Measurements from ENCODE around the gene SS18. TPM values are rescaled to one million over a fixed set of nuclear protein-coding genes. Genes with fewer than 3 reads are reported as not detected.
A peak's percentile ranks its signal among the peaks of the same experiment; 100 is the strongest.

Gene SS18
- total and polyA plus RNA-seq, 2 of the 13 experiments (the other 11 are each of a cell fraction or from before 2014, with no cell fraction given): 49.2 to 82.7 TPM

DNA sequence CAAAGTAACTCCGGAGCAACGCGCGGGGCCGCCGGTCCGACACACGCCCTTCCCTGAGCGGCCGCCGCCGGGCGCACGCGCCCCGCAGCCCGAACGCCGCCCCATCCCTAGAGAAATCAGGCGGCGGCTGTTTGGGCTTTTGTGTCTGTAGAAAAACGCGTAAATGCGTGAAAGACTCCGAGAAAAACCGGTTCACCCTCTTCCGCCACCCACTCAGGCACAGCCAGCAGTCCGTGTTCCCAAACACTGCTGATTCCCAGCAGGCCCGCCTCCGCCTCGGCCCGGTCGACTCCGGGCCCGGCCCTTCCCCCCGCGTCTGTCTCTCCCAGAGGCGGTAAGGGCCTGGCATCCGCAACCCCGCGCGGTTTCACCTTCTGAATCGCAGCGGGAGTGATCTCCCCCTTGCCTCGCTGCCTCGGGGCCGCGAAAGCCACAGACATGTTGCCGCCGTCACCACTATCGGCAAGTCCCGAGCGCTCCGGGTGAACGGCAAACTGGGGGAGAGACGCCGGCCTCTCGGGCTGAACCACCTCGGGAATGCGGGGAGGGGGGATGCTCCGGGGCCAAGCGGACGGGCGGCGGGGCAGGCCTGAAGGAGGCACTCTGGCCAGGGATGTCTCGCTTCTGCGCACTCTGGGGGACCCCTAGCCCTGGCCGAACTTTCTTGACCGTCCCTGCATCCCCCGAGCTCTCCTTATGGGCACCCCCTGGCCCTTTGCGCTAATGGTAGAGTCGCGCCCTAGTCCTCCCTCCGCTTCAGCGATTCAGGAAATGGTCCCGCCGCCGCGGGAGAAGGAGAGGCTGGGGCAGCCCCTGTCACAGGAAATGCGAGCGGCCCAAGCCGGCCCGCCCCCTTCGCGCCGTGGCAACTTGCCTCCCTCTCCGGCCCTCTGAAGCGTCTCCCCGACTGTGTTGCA lies at the start of gene SS18 (continued):
- TF ChIP-seq, protein P1, sequence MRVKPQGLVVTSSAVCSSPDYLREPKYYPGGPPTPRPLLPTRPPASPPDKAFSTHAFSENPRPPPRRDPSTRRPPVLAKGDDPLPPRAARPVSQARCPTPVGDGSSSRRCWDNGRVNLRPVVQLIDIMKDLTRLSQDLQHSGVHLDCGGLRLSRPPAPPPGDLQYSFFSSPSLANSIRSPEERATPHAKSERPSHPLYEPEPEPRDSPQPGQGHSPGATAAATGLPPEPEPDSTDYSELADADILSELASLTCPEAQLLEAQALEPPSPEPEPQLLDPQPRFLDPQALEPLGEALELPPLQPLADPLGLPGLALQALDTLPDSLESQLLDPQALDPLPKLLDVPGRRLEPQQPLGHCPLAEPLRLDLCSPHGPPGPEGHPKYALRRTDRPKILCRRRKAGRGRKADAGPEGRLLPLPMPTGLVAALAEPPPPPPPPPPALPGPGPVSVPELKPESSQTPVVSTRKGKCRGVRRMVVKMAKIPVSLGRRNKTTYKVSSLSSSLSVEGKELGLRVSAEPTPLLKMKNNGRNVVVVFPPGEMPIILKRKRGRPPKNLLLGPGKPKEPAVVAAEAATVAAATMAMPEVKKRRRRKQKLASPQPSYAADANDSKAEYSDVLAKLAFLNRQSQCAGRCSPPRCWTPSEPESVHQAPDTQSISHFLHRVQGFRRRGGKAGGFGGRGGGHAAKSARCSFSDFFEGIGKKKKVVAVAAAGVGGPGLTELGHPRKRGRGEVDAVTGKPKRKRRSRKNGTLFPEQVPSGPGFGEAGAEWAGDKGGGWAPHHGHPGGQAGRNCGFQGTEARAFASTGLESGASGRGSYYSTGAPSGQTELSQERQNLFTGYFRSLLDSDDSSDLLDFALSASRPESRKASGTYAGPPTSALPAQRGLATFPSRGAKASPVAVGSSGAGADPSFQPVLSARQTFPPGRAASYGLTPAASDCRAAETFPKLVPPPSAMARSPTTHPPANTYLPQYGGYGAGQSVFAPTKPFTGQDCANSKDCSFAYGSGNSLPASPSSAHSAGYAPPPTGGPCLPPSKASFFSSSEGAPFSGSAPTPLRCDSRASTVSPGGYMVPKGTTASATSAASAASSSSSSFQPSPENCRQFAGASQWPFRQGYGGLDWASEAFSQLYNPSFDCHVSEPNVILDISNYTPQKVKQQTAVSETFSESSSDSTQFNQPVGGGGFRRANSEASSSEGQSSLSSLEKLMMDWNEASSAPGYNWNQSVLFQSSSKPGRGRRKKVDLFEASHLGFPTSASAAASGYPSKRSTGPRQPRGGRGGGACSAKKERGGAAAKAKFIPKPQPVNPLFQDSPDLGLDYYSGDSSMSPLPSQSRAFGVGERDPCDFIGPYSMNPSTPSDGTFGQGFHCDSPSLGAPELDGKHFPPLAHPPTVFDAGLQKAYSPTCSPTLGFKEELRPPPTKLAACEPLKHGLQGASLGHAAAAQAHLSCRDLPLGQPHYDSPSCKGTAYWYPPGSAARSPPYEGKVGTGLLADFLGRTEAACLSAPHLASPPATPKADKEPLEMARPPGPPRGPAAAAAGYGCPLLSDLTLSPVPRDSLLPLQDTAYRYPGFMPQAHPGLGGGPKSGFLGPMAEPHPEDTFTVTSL (CRISPR knock-in tag; IDR thresholded peaks at IDR 0.05; ENCODE audit: borderline replicate concordance): no peak
- TF ChIP-seq, protein P2, sequence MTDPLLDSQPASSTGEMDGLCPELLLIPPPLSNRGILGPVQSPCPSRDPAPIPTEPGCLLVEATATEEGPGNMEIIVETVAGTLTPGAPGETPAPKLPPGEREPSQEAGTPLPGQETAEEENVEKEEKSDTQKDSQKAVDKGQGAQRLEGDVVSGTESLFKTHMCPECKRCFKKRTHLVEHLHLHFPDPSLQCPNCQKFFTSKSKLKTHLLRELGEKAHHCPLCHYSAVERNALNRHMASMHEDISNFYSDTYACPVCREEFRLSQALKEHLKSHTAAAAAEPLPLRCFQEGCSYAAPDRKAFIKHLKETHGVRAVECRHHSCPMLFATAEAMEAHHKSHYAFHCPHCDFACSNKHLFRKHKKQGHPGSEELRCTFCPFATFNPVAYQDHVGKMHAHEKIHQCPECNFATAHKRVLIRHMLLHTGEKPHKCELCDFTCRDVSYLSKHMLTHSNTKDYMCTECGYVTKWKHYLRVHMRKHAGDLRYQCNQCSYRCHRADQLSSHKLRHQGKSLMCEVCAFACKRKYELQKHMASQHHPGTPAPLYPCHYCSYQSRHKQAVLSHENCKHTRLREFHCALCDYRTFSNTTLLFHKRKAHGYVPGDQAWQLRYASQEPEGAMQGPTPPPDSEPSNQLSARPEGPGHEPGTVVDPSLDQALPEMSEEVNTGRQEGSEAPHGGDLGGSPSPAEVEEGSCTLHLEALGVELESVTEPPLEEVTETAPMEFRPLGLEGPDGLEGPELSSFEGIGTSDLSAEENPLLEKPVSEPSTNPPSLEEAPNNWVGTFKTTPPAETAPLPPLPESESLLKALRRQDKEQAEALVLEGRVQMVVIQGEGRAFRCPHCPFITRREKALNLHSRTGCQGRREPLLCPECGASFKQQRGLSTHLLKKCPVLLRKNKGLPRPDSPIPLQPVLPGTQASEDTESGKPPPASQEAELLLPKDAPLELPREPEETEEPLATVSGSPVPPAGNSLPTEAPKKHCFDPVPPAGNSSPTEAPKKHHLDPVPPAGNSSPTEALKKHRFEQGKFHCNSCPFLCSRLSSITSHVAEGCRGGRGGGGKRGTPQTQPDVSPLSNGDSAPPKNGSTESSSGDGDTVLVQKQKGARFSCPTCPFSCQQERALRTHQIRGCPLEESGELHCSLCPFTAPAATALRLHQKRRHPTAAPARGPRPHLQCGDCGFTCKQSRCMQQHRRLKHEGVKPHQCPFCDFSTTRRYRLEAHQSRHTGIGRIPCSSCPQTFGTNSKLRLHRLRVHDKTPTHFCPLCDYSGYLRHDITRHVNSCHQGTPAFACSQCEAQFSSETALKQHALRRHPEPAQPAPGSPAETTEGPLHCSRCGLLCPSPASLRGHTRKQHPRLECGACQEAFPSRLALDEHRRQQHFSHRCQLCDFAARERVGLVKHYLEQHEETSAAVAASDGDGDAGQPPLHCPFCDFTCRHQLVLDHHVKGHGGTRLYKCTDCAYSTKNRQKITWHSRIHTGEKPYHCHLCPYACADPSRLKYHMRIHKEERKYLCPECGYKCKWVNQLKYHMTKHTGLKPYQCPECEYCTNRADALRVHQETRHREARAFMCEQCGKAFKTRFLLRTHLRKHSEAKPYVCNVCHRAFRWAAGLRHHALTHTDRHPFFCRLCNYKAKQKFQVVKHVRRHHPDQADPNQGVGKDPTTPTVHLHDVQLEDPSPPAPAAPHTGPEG (CRISPR knock-in tag; IDR thresholded peaks at IDR 0.05): peak; percentile 56
- TF ChIP-seq, protein P3, sequence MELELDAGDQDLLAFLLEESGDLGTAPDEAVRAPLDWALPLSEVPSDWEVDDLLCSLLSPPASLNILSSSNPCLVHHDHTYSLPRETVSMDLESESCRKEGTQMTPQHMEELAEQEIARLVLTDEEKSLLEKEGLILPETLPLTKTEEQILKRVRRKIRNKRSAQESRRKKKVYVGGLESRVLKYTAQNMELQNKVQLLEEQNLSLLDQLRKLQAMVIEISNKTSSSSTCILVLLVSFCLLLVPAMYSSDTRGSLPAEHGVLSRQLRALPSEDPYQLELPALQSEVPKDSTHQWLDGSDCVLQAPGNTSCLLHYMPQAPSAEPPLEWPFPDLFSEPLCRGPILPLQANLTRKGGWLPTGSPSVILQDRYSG (CRISPR knock-in tag; IDR thresholded peaks at IDR 0.05): peak; percentile 3; the same call in 1 of the 2 replicates
- TF ChIP-seq, protein P4, sequence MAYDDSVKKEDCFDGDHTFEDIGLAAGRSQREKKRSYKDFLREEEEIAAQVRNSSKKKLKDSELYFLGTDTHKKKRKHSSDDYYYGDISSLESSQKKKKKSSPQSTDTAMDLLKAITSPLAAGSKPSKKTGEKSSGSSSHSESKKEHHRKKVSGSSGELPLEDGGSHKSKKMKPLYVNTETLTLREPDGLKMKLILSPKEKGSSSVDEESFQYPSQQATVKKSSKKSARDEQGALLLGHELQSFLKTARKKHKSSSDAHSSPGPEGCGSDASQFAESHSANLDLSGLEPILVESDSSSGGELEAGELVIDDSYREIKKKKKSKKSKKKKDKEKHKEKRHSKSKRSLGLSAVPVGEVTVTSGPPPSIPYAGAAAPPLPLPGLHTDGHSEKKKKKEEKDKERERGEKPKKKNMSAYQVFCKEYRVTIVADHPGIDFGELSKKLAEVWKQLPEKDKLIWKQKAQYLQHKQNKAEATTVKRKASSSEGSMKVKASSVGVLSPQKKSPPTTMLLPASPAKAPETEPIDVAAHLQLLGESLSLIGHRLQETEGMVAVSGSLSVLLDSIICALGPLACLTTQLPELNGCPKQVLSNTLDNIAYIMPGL (CRISPR knock-in tag; IDR thresholded peaks at IDR 0.05; ENCODE audit: borderline replicate concordance in 1 of 2, low read depth in 1 of 2): peak; percentile 11 to 73; a peak in 2 of 4 replicates
- TF ChIP-seq ZNF790 (CRISPR knock-in tag; IDR thresholded peaks at IDR 0.05; ENCODE audit: borderline replicate concordance) (peak; percentile 45; the same call in 1 of the 2 replicates), ZFYVE20 (CRISPR knock-in tag; IDR thresholded peaks at IDR 0.05; ENCODE audit: borderline replicate concordance, low read depth) (peak; percentile 2; the same call in 1 of the 2 replicates), TARDBP (CRISPR knock-in tag; IDR thresholded peaks at IDR 0.05) (no peak), NFYB (CRISPR knock-in tag; IDR thresholded peaks at IDR 0.05) (no peak)
- TF ChIP-seq, protein P5, sequence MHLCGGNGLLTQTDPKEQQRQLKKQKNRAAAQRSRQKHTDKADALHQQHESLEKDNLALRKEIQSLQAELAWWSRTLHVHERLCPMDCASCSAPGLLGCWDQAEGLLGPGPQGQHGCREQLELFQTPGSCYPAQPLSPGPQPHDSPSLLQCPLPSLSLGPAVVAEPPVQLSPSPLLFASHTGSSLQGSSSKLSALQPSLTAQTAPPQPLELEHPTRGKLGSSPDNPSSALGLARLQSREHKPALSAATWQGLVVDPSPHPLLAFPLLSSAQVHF (CRISPR knock-in tag; IDR thresholded peaks at IDR 0.05): peak; percentile 70; the same call in 1 of the 2 replicates

Data from HepG2 (cell line).